Cerebellar nuclear complex (tissue), 1 donor: ENCODE results near the gene CCDC78.

Source experiments
- DNase-seq, 2 experiments: peaks; one replicate each; lab custom pipeline; 2025; lab: John Stamatoyannopoulos, UW

Gene CCDC78

DNA sequence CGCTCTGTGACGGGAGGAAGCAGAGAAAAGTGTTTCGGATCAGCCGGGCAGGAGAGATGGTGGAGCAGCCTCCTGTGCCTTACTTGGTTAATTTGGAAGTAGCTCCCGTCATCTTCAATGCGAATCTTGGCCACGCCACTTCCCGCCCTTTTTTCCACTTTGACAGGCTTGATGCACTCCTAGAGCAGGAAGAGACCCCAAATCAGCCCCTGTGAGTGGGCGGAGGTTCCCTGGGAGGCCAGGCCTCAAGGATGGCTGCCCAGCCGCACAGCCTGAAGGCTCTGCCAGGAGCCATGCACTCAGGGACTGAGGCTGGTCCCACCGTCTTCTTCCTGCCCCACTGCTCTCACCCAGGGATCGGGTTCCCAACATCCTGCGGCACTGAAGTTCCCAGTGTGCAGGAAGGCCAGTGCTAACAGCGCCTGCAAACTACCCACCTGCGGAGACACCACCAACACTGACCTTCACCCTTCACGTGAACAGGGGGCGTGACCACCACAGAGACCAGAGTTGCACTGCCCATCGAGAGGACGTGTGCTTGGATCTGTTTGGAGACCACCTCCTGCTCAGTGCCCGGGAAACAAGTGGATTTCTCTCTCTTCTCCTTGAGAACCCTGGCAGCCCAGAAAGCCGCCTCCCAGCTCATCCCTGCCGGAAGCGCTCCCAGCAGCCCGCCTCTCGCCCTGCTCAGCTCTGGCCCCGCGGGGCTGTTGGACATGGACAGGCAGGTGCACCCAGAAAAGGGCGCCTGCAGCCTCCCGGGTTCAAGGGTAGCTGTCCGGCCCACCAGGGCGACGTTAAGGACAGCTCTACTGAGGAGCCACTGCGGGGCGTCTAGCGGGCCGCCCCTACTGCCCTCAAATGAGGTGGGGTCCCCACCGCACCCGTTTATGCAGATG is 13.6 kb upstream of the CCDC78 start:
- DNase-seq: no peak

DNA sequence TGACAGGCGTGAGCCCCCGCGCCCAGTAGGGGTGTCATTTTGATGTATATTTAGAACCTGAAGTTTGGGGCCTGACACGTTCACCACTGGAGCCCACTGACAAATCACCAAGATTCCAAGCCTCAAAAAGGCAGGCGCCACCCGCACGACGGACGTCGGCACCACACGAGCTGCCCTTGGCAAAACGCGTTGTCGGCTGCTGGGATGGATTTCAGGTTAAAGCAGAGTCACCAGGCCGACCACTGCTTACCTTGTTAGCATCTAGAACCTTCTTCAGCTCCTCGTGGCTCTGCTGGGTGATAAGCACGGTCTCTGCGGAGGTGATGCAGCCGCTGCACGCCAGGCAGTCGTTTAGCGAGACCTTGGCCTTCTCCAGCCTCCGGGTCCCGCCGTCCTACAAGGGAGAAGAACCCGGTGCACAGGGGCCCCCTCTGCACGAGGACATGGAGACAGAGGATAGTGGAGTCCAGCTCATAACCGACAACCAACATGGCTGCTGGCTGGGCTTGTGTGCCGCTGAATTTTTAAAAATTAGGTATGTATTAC is 10.8 kb upstream of the CCDC78 start:
- DNase-seq: no peak

DNA sequence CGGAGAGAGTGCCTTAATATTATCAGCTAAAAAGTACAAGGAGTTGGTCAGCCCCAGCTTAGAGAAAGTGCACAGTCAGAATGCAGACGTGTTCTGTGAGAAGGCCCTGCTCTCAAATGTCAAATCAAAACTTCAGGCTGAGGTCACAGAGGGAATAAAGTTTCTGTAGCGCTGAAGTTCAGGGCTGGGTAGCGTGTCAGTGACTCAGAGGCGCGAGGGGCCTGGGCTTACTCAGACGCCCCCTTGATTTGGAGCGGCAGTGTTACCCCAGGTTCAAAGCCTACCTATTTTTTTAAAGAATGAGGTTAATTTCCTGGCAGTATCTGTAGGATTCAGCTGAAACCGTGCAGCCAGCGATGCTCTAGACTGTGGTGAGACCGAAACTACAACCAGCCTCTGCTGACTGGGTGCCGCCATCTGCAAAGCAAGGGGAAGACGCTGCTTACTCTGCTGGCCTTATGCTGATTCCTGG is 9.8 kb upstream of the CCDC78 start:
- no peak for DNase-seq

DNA sequence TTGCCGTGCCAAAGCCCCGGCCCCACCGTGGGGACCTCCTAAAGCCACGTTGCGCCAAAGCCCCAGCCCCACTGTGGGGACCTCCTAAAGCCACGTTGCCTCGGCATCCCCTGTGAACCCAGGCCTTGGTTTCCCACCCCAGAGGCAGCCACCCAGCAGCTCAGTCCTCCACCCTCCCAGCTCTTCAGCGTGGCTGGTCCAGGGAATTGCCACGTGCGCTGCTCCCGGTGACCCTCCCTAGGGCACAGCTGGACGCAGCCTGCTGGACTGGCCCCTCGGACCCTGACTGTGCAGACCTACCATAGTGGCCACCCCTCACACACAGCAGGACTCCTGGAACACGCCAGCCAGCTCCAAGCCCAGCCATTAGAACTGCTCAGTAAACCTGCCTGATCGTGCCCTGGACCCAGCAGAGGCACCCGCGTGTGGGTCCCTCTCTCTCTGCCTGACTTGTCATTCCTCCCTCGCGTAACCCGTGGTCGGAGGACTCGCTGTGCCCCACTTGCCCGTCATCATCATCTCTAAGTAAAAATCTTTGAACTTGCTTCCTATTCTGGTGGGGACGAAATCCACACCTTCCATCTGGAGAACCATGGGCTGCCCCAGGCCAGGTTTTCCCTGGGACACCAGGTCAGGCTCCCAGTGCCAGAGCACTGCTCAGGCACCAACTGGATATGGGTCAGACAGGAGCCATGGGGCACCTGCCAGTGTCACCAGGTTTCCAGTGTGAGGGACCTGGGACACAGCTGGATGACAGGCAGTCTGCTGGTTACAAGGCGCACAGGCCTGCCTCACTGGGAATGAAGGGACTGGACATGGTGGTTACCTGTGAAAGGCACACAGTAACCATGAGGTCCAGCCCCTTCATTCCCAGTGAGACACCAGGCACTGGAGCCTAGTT is 9.0 kb upstream of the CCDC78 start:
- no peak for DNase-seq

DNA sequence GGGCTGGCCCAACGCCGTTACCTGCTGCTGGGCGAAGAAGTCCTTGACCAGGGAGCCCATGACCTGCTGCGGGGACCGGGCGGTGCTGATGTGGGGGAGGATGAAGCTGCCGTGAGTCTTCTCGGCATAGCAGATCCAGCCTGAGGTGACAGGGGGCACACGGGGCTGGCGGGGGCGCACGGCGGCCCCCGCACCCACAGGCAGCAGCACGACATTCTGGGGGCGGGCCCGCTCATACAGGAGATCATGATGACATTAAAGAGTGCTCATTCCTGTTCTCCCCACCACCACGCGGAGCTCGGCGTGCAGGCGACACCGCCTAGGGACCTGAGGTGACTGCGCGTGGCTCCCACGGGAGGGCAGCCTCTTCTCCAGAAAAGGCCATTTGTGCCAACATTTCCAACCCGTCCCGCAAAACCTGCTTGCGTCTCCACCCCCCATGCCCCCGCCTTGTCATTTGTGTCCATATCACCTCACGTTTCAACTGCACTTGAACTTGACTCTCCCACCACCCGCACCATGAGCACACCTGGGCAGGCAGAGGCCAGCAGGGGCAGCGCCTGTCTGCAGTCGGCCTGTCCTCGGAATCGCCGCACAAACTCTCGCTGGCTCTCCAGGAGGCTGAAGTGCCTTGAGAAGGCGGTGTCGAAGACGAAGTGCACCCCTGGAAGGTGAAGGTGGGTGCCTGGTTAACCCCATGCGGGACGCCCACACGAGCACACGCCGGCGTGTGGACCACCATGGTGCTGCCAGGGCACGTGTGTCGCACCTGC is 8.2 kb upstream of the CCDC78 start:
- no peak for DNase-seq

DNA sequence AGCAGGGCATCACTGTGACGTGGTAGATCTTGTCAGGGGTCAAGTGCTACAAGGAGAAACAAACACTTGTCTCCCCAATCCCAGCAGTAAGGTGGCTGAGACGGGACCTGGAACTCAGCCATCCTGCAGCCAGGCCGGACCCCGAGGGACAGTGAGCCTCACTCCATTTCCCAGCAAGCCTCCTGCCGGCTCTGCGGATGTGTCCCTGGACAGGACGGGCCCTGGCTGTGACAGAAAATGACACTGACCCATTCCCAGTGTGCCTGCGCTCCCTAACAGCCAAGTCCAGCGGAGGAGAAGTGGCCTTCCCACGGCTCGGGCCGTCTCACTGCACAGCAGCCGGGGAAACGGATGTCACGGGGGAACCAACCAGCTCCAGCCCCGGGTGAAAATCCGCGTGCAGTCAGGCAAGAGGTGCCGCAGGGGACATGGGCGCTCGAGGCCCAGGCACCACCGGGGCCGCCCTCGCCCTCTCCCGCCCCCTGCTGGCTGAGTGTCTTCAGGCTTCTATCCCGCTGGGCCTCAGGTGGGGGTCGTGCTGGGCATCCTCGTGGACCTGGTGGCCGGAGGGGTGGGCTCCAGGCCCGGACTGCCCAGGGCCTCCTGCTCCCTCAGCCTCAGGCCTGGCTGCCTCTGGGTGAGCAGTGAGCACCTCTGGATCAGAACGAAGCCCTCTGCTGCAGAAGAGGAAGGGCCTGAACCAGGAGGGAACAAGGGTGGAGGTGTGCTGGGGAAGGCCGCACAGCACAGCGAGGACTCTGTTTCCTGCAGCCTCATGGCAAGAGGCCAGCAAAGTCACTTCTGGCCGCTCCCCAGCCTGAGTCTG is 7.4 kb upstream of the CCDC78 start:
- DNase-seq: no peak

DNA sequence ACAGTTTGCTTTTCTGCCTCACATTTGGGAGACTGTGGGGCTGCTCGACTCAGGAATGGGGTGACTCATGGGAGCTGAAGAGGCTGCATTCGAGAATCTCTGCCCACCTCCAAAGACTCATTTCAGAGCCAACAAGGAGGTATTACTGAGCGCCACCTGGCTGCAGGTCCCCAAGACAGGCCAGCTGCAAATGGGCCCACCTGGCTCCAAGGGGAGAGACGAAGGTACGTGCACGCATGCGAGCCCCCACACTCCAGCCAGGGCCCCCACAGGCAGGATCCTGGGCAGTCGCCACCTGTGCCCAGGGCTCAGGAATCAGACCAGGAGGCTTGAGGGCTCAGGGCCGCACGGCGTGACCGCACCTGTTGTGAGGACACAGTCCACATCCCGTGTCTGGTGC is 6.7 kb upstream of the CCDC78 start:
- DNase-seq: no peak

DNA sequence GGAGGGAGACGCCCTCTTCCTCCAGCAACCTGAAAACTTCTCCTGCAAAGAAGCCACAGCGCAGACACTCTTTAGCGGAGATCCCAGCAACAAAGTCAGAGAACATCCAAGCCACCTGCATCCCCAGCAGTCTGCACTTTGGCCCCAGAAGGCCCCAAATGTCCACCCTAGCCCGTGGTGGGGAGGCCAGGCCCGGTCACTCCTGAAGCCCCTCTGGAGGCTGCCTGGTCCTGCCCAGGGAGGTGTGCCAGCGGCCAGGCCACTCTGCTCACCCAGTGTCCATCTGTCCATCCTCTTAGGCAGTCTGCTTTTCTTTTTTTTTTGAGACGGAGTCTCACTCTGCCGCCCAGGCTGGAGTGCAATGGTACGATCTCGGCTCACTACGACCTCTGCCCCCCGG is 6.1 kb upstream of the CCDC78 start:
- no peak for DNase-seq

DNA sequence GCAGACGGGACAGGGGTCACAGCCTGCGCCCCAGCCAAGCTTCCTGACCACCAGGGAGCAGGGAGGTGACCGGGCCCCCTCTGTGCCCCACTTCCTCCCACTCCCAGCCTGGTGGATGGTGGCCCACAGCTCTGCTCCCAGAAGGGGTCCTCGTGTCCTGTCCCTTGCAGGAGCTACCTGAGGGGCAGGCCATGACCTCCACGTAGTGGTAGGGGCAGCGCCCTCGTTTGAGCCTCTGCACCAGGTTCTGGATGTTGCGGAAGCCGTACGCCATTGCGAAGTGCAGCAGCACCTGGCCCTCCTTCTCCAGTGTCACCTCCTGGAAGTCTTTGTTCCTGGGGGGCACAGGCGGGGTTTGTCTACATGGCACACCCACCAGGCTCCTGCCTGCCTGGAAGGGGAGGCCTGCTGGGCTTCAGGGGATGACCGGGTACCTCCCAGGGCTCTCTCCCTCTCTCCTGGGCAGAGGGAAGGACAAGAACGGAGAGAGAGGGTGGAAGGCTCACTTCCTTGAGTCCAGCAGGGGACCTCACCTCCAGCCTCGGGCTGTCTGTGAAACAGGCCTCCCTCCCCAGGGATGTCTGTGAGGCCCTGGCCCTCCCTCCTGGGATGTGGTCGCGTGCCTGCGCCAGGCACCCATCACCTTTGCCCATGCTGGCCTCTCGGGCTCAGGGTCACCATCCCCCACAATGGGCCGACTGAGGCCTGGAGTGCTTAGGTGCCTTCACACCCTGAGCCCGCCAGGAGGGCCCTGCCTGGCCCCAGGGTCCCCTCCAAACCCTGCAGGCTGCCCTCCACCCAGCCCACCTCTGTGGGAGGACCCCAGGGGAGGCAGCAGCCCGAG is 4.6 kb upstream of the CCDC78 start:
- DNase-seq: no peak

DNA sequence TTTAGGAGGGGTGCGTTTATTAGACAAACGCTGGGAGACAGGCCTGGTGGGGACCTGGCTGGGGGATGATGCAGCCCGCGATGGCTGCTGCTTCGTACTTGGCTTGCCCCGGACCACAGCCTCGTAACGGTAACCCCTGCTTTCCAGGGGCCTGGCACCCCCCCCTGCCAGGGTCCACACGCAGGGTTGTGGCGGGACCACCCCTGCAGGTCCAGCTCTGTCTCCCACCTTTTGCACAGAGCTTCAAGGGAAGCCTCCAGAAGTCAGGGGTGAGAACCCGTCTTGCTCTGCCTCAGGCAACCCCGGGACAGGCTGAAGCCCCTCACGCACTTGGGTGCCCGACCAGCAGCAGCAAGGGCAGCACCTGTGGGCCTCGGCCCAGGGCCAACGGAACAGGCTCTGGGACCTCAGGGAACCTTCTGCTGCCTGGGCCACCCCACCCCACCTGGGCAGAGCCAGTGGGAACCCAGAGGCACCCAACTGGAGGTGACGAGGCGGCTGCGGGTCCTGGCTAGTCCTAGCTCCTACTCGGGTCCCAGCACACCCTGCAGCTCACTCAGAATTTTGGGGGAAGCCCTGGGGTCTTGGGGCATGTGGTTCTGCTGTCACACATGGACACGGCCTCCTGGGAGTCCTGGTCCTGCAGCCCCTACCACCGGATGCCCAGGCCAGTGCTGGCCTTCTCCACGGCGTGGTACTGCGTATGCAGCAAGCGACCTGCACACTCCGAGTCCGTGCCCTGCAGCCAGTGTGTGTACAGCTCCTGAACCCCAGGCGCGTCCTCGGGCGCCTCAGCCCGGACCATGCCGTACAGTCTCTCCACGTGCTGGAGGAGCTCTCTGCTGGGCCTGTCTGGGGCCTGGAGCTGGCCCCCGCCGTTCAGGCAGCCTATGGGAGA is 3.8 kb upstream of the CCDC78 start:
- no peak for DNase-seq

DNA sequence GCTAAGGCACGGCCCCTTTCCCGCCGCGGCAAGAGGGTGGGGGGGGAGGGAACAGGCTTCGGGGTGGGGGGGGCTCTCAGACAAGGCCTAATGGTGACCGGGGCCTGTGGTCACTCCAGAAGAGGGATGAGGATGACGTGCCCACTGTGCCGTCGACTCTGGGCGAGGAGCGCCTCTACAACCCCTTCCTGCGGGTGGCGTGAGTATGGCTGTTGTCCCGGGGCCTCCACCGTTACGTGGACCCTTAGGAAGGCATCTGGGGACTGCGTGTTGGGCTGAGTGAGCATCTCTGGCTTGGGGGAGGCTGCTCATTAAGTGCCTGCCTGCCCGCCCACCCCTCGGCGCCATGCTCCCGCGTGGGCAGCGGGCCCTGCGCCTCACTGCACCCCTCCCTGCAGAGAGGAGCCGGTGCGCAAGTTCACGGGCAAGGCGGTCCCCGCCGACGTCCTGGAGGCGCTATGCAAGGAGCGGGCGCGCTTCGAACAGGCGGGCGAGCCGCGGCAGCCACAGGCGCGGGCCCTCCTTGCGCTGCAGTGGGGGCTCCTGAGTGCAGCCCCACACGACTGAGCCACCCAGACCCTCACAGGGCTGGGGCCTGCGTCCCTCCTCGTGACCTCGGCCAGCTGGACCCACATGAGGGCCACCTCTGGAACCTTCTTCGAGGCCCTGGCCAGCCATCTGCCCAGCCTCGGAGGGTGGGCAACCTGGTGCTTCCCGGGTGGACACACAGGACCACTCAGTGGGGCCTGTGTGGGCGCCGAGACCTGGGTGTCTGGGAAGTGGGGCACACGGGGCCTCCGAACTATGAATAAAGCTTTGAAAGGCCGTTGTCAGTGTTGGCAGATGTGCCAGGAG is 2.9 kb upstream of the CCDC78 start:
- no peak for DNase-seq

DNA sequence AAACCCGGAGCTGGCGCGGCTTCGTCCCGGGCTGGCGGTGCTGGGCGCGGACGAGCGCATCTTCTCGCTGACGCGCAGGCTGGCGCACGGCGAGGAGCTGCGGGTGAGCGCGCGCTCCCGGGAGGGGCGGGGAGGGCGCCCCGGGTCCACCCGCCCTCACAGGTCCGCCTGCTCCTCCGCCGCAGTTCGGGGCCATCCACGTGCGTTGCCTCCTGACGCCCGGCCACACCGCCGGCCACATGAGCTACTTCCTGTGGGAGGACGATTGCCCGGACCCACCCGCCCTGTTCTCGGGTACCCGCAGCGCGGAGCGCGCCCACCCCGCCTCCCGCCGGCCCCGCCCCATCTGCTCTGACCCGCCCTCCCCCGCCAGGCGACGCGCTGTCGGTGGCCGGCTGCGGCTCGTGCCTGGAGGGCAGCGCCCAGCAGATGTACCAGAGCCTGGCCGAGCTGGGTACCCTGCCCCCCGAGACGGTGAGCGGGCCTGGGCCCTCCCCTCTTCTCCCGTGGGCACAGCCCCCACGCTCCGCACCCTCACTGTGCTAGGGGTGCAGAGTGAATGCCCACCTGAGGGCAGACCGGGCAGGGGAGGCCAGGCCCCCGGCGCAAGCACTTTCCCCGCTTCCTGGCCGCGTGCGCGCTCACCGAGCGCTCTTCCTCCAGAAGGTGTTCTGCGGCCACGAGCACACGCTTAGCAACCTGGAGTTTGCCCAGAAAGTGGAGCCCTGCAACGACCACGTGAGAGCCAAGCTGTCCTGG is 2.1 kb upstream of the CCDC78 start:
- DNase-seq: no peak

DNA sequence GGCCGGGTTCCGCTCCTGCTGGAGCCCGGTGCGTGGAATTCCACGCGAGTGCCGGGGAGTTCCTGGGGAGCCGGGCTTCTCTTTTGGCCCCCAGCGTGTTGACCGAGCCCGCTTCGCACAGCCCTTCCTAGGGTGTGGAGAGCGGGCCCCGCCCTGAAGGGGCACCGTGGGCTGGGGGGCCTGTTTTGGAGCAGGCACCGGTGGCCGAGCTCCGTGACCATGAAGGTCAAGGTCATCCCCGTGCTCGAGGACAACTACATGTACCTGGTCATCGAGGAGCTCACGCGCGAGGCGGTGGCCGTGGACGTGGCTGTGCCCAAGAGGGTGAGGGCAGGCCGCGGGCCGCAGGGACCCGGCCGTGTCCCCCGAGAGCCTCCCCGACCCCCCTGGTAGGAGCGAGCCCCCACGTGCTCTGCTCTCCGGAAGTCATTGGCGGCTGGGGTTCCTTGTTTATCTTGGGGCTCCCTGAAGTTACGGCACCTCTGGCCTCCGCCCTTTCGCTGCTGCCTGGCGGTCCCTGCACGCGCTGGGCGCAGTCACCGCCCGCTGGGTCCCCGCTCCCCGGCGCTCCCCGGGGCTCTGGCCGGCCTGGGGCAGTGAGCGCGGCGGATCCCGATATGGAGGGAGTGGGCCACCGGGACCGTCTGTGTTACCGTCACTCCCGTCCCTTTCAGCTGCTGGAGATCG is 1.2 kb upstream of the CCDC78 start:
- no peak for DNase-seq

DNA sequence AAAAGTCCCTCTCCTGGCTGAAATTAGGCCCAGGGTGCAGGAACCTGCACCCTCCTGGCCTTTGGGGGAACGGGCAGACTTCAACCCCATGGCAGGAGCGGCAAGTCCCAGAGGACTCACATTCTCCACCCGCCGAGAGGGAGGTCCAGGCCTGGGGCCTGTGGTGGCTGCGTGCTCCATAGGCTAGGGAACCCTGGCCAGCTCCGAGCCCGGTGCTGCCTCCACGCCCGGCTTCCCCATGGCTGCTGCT is 130 bp downstream of the CCDC78 start:
- DNase-seq: no peak

DNA sequence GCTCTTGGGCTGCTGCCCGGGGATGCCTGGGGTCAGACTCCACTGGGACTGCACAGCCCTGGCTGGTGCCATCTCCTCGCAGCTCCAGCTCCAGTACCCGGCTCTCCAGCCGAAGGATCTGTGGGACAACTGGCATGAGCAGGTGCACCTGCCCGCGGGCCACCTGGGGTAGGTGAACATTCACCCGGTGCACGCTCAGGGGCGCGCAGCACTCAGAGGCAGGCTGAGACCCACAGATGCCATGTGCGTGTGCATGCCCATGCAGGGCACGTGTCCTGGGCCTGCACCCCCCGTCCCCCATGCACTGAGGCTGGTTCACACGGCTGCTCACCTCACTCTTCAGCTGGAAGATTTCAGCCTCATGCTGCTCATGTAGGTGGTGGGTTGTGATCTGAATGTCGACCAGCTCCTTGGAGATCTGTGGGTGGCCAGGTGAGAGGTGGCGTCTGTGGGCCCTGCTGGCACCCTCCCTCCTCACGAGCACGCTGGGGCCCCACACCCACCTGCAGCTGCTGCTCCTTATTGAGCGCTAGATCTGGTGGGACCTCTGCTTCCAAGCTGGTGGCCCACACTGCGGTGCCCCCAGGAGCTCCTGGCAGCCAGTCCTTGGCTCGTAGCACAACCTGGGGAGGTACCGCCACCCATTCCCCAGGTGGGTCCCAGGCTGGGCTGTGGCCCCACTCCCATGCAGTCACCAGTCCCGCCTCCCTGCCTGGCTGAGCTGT is 618 bp downstream of the CCDC78 start:
- no peak for DNase-seq

DNA sequence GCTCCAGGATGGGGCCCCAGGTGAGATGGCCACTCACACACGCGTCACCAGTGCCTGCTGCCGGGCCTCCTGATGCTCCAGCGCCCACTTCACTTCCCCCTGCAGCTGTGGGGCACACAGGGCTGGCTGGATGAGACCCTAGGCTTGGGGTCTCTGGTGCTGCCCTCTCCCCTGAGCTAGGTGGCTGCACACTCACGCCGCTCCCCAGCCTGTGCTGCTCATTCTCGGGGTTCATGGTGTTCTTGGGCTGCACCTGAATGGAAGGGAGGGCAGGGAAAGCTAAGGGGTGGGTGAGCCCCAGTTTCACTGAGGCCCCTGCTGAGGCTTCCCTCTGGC is 1.2 kb downstream of the CCDC78 start:
- no peak for DNase-seq
